22Rv1 (cell line): ENCODE results near the gene GPHB5.
"Not testable (repeated sequence)": the region's sequence is repeated elsewhere in the genome, so short reads cannot be mapped to it uniquely, and the experiment has no call there.

Source experiments
- H3K27ac ChIP-seq: fragments of 450-650 bp; 2 replicates; pipeline ENCODE4 v1.5.1; 2017
- CTCF ChIP-seq: fragments of 450-650 bp; IDR thresholded peaks from 2 replicates; pipeline ENCODE4 v1.5.1; 2017; ENCODE audit warnings: mild to moderate bottlenecking
- ZFX ChIP-seq: fragments of 450-650 bp; IDR thresholded peaks from 2 replicates; pipeline ENCODE4 v1.6.1; 2017; ENCODE audit warnings: antibody characterized with exemption, borderline replicate concordance

GPHB5 gene

GRCh38 chr14:63282997-63283883, 35.5 kb downstream of the GPHB5 start:
- H3K27ac ChIP-seq, result no peak overlapping the region
- TF ChIP-seq CTCF (no peak), ZFX (no peak)

GRCh38 chr14:63279933-63280332, 38.8 kb downstream of the GPHB5 start:
- not testable (repeated sequence) for H3K27ac ChIP-seq

GRCh38 chr14:63277591-63278183, 41.0 kb downstream of the GPHB5 start:
- TF ChIP-seq CTCF (no peak), ZFX (no peak)
- no peak overlapping the region for H3K27ac ChIP-seq

- TF ChIP-seq ZFX (no peak), CTCF (peak; percentile 78)
- no peak overlapping the region for H3K27ac ChIP-seq
Observed at GRCh38 chr14:63276492-63277342, 42.0 kb downstream of the GPHB5 start.

- no peak overlapping the region for H3K27ac ChIP-seq
- TF ChIP-seq CTCF, result no peak
- no peak for TF ChIP-seq ZFX
Observed at GRCh38 chr14:63276016-63276415, 42.7 kb downstream of the GPHB5 start.

- TF ChIP-seq CTCF (no peak), ZFX (no peak)
- H3K27ac ChIP-seq, result no peak overlapping the region
Observed at GRCh38 chr14:63275611-63276010, 43.1 kb downstream of the GPHB5 start.

GRCh38 chr14:63273717-63274655, 44.7 kb downstream of the GPHB5 start:
- TF ChIP-seq CTCF, result no peak
- TF ChIP-seq ZFX, result no peak
- no peak overlapping the region for H3K27ac ChIP-seq
